NCI-H1092 treated with DMSO at 0.1 percent for 48 hours (cell line): ENCODE results near the gene AGPAT1.
"Not testable (repeated sequence)": the region's sequence is repeated elsewhere in the genome, so short reads cannot be mapped to it uniquely, and the experiment has no call there.

Source experiments
- DNase-seq: peaks from one replicate; lab custom pipeline; 2025; lab: John Stamatoyannopoulos, UW

The AGPAT1 gene

DNA sequence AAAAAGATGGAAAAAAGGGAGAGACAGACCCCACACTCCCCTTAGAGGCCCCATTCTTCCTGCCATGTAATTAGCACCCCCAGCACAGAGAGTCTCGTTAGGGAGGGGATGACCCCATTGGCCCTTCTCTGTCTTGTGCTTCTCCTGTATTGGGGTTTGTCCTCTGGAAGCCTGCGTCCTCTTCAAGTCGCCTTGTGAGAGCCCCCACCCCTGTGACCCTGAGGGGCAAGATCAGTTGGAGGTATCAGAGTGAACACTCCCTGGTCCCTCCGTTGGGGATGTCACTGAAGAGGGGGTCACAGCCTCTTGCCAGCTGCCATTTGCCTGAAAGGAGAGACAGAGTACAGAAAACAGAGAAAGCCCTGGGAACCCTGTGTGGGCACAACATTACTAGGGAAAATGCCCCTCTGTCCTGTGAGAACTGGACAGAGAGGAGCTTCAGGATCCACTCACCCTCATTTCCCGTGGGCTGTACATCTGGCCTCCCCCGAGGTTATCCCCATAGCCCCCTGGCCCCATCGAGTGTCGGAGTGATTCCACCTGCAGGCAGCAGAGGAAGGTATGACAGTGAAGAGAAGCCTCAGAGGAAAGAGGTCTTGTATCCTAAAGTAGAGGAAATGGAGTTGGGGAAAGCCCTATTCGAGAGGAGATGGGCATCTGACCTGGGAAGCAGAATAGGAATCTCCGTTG, 10.4 kb upstream of the AGPAT1 start:
- not testable (repeated sequence) for DNase-seq

DNA sequence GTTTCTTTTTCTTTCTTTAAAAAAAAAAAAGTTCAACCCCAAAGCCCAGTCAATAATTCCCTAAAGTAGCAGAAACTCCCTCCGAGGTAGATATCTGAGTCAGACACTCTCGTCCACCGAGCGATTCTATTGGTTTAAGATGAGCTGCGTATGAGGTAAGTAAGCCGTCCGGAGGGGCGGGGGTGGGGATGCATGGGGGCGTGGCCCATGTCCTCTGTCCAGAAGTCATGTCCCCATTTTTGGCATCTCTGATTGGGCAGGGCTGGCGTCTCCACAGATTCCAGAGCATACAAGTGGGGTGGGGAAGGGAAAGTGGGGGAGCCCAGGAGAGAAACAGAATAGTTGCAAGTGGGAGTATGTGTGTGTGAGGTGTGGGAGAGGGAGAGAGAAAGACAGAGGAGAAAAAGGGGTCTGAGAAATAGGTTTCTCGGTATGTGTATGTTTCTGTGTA, 9.8 kb upstream of the AGPAT1 start:
- DNase-seq, result not testable (repeated sequence)

DNA sequence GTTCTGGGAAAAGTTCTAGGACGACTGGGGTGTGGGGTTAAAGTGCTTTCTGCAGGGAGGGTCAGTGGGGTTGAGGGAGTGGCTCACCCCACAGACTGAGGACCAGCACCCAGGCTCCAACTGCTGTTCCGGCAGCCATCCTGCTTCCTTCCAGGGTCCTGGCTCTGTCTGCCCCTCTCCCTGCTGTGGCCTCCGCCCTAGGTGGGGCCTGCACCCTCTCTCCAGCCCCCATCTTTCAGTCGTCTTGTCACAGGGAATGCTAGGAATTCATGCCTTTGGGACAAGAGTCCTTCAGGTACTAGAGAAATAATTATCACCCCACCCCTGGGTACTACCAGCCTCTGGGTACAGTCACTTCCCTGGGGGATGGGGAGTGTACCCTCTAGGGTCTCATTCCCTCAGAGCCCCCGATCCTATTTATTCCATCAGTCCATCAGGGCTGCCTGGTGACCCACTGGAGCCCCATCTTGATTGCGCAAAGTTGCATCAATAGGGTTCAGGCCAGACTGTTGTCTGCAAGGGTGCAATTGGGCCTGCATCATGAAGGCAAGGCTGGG, 8.3 kb upstream of the AGPAT1 start, which contains the start of gene AGER:
TSS of gene AGER (minus strand) at position 170 of the 557 bp plus-strand sequence. CDS start at position 139, 31 bp downstream.
- DNase-seq, result no peak

DNA sequence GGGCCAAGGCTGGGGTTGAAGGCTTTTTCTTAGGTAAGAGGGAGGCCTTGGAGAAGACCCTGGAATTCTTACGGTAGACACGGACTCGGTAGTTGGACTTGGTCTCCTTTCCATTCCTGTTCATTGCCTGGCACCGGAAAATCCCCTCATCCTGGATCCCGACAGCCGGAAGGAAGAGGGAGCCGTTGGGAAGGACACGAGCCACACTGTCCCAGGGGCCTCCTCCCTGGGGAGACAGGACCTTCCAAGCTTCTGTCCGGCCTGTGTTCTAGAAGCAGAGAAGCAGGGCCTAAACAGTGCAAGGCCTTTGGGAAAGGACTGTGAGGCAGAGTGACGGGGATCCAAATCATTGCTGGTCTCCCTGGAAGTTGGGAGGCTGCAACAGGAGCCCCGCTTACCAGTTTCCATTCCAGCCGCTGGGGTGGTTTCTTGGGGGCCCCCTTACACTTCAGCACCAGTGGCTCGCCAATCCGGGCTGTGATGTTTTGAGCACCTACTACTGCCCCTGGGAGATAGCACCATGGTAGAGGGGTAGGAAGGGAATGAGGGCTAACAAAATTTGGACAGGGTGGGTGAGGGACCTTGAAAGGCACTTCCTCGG, 7.7 kb upstream of the AGPAT1 start:
- no peak for DNase-seq

GRCh38 chr6:32183030-32183429, 7.1 kb upstream of the AGPAT1 start:
- DNase-seq, result no peak

GRCh38 chr6:32182555-32182981, 6.7 kb upstream of the AGPAT1 start:
- DNase-seq, result no peak

DNA sequence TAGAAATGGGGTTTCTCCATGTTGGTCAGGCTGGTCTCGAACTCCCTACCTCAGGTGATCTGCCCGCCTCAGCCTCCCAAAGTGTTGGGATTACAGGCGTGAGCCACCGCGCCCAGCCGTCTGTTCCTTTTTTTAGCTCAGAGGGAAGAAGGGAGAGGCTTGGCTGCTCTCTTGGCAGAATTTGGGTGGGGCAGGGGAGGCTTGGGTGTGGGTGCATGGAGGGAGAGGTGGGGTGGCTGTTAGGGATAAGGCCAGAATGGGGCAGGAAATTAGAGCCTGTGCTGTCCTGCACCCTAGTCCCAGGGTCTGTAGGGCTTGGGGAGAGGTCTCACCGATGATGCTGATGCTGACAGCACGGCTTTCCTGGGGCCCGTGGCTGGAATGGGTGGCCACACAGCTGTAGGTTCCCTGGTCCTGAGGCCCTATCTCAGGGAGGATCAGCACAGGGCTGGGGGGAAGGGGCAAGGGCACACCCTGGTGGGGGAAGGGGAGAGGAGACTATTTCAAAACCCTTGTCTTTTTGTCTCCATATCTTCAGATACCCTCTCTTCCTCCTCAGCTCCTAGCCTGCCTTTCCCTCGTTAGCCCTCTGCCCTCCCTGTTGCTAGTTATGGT, 6.1 kb upstream of the AGPAT1 start:
- no peak for DNase-seq

GRCh38 chr6:32181148-32181702, 5.3 kb upstream of the AGPAT1 start:
- DNase-seq, result no peak

DNA sequence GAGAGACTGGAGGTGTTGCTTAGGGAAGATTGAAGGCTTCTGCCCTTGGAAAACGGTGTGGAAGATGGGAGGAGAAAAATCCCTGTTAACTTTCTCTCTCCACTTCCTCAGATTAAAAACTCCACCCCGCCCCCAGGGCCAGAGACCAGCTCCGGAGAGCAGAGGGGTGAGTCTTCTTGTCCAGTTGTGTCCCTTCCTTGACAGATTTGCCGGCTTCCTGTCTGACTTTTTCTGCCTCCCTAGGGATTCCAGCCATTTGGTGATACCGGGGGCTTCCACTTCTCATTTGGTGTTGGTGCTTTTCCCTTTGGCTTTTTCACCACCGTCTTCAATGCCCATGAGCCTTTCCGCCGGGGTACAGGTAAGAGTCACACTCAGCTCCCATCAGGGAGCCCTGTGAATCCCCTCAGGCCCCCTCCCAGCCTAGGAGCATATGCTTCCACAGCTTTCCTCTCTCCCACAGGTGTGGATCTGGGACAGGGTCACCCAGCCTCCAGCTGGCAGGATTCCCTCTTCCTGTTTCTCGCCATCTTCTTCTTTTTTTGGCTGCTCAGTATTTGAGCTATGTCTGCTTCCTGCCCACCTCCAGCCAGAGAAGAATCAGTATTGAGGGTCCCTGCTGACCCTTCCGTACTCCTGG, 4.0 kb upstream of the AGPAT1 start:
- no peak for DNase-seq

DNA sequence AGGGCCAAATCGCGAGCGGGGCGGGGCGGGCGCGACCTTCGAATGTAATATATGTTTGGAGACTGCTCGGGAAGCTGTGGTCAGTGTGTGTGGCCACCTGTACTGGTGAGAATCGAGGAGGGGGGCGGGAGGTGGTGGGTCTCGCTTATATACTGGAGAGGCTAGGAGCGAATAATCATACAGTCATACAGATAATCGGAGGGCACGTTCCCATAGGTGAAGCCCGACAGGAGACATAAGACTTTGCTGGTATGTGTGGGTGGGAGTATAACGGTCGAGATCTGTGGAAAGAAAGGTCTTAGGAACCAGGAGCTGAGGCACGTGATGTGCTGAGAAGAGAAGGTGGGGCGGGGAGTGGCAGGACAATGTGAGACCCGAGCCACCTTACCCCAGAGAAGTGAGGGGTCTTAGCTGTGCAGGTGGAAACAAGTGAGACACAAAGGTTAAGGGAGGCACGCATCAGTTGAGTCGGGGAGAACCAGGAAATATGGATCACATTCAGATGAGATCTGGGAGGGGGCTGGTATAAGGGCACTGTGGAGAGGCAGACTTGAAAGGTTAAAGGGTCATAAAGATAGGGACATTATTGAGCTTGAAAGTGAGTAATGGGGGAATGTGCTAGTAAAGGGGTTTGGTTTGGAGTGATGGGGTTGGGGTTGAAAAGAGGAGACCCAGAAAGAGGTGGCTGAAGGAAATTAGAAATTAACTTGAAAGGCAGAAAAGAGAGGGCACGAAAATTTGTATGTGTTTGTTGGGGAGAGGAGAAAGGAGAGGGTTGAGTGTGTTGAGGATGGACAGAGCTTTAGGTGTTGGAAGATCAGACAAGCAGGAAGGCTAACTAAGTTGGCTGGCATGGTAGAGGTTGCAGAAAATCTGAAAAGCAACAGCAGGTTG, 2.9 kb upstream of the AGPAT1 start:
- no peak for DNase-seq

- DNase-seq, result peak; percentile 98
Measured at GRCh38 chr6:32177788-32178546, 2.1 kb upstream of the AGPAT1 start, which contains the start of gene RNF5. Gene RNF5, plus strand, starts transcription at chr6:32178405. Its CDS starts 107 bp downstream, at chr6:32178512.

DNA sequence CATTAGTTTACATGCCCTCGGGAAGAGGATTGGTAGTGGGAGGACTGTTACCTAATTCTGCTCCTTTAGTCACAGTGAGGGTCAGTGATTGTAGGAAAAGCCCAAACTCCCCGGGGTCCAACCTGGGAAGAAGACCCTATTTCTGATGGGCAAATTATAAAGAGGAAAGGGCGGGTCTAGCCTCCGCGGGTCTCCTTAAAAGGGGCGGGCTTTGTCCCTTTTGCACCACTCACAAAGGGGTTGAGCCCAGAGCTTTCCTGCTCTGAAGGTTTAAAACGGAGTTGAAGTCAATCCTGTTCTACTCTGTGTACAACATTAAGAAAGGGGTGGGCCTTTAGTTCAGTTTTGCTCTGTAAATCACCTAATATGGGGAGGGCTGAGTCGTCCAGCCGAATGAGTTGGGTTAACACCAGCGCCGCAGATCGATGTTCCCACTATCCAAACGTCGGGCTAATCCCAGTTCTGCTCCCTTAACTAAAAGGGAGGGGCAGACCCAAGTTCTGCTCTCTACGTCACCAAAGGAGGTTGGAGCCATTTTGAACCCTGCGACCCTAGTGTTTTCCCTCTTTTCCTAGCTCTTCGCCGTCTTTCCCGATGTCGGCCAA, 1.4 kb upstream of the AGPAT1 start:
- DNase-seq, result peak; percentile 75

- DNase-seq, result peak; percentile 26
Measured at GRCh38 chr6:32176476-32177182, 745 bp upstream of the AGPAT1 start.

GRCh38 chr6:32175322-32175710, 568 bp downstream of the AGPAT1 start:
- DNase-seq, result no peak

GRCh38 chr6:32174416-32174815, 1.5 kb downstream of the AGPAT1 start:
- DNase-seq, result no peak

- DNase-seq, result no peak
Measured at GRCh38 chr6:32173051-32173727, 2.7 kb downstream of the AGPAT1 start.

GRCh38 chr6:32171234-32171633, 4.7 kb downstream of the AGPAT1 start:
- DNase-seq, result no peak

DNA sequence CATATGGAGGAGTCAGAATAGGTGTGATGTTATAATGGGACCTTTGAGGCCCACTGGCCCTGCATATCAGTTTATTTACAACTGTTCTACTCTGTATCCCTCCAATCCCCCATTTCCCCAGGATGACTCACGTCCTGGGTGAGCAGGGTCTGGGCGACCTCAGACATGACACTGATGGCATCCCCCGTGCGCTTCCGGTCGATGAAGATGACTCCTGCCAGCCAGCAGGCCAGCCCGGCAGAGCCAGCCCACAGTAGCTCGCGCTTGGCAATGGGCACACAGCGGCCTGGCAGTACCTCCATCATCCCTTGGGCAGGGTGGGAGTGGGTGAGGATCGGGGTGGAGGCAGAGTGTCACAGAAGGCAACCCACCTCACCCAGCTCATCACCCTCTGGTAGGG, 5.6 kb downstream of the AGPAT1 start:
- no peak for DNase-seq
